Measurements from ENCODE around the gene GPR25.

The GPR25 gene

DNA sequence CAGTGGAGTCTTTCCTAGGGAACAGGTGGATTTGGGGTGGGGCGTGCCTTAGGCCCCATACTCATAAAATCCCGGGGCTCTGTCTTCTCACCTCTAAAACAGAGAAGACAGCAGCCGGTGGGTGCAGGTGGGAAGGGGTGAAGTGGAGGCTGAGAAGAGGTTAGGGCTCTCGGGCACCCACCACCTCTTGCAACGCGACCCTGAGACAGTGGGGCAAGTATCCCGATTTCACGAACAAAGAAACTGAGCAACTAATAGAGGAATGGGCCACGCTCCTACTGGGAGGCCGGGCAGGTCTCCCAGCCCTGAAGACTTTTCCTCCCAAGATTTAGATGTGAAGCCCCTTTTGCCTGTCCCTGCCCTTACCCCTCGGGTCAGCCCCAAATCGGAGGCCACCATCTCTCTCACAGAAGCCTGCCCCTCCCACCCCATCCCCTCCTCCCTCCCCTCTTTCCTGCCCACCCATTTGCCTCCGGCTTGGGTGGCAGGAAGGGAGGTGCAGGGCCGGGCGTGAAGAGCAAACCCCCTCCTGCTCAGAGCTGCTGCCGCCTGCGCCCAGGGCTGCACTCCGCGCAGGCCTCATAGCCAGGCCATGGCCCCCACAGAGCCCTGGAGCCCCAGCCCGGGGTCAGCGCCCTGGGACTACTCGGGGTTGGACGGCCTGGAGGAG lies at the start of gene GPR25:
GPR25 (plus strand) TSS at position 536 of the 670 bp plus-strand sequence; CDS start at position 593, 57 bp downstream.
- TF ChIP-seq GATA3 (IDR thresholded peaks at IDR 0.05; ENCODE audit: low read depth, low read length), result no peak
- TF ChIP-seq GATA2 (IDR thresholded peaks at IDR 0.05; ENCODE audit: low read depth, low read length), result no peak

GRCh38 chr1:200831091-200831490 lies 41.7 kb upstream of the GPR25 start:
- no peak for TF ChIP-seq GATA2 (IDR thresholded peaks at IDR 0.05; ENCODE audit: low read depth, low read length)
- no peak for TF ChIP-seq GATA3 (IDR thresholded peaks at IDR 0.05; ENCODE audit: low read depth, low read length)

DNA sequence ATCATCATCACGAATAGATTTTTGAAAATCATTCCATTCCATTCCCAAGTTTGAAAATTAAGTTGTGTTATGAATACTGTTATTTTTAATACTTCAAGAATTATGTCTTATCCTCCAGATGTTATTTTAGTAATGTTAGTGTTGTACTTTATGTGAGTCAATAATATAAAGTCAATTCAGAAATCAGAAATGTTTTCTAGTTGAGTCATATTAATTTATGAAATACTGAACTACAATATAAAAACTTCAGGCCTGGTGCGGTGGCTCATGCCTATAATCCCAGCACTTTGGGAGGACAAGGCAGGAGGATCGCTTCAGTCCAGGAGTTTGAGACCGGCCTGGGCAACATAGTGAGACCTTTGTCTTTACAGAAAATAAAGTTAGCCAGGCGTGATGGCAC lies 38.4 kb upstream of the GPR25 start:
- no peak for TF ChIP-seq GATA2 (IDR thresholded peaks at IDR 0.05; ENCODE audit: low read depth, low read length)
- TF ChIP-seq GATA3 (IDR thresholded peaks at IDR 0.05; ENCODE audit: low read depth, low read length), result no peak

GRCh38 chr1:200836213-200836612 lies 36.6 kb upstream of the GPR25 start:
- TF ChIP-seq GATA2 (IDR thresholded peaks at IDR 0.05; ENCODE audit: low read depth, low read length) (no peak), GATA3 (IDR thresholded peaks at IDR 0.05; ENCODE audit: low read depth, low read length) (no peak)

GRCh38 chr1:200837931-200838571 lies 34.7 kb upstream of the GPR25 start:
- TF ChIP-seq GATA3 (IDR thresholded peaks at IDR 0.05; ENCODE audit: low read depth, low read length) (no peak), GATA2 (IDR thresholded peaks at IDR 0.05; ENCODE audit: low read depth, low read length) (no peak)

DNA sequence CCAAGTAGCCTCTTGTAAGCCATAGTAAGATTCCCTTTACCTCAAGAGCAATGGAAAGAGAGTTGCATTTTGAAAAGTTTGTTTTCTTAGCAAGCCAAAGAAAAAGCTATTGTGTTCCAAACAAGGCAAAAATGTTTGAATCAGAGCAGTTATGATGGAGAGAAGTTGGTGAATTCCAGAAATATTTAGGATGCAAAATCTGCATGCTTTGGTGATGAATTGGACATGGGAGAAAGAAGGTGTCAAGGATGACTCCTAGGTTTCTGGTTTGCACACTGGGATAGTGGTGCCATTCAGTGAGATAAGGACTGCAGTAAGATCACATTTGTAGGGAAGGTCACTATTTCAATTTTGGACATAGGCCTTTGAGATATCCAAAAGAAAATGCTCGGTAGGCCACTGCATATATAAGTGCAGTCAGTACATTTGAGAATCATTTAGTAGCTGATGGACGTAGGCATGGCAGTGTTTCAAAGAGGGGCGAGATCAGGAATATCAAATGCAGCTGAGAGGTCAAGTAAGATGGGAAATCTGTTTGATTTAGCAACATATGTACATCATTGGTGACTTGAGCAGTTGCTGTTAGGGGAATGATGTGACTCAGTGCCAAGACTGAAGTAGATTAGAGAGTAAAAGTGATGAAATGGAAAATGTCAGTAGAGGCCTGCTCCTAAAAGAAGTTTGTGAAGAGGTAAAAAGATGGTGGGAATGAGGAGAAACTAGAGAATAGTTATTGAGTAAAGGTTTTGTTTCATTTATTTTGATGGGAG lies 33.9 kb upstream of the GPR25 start:
- TF ChIP-seq GATA2 (IDR thresholded peaks at IDR 0.05; ENCODE audit: low read depth, low read length), result no peak

GRCh38 chr1:200845360-200845759 lies 27.4 kb upstream of the GPR25 start:
- TF ChIP-seq GATA3 (IDR thresholded peaks at IDR 0.05; ENCODE audit: low read depth, low read length), result no peak
- no peak for TF ChIP-seq GATA2 (IDR thresholded peaks at IDR 0.05; ENCODE audit: low read depth, low read length)

- no peak for TF ChIP-seq GATA3 (IDR thresholded peaks at IDR 0.05; ENCODE audit: low read depth, low read length)
- no peak for TF ChIP-seq GATA2 (IDR thresholded peaks at IDR 0.05; ENCODE audit: low read depth, low read length)
These were observed 26.4 kb upstream of the GPR25 start for GRCh38 chr1:200846398-200846797.

DNA sequence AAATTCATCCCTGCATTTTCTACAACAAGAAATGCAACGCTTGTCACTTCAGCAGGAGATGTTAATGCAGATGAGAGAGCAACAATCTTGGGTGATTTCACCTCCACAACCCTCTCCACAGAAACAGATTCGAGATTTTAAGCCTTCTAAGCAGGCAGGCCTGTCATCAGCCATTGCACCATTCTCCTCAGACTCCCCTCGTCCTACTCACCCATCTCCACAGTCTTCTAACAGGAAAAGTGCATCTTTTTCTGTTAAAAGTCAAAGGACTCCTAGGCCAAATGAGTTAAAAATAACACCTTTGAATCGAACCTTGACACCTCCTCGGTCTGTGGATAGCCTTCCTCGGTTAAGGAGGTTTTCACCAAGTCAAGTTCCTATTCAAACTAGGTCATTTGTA lies 23.4 kb upstream of the GPR25 start:
- TF ChIP-seq GATA2 (IDR thresholded peaks at IDR 0.05; ENCODE audit: low read depth, low read length) (no peak), GATA3 (IDR thresholded peaks at IDR 0.05; ENCODE audit: low read depth, low read length) (no peak)

- TF ChIP-seq GATA3 (IDR thresholded peaks at IDR 0.05; ENCODE audit: low read depth, low read length) (no peak), GATA2 (IDR thresholded peaks at IDR 0.05; ENCODE audit: low read depth, low read length) (no peak)
These were observed 22.2 kb upstream of the GPR25 start for GRCh38 chr1:200850554-200850953.

DNA sequence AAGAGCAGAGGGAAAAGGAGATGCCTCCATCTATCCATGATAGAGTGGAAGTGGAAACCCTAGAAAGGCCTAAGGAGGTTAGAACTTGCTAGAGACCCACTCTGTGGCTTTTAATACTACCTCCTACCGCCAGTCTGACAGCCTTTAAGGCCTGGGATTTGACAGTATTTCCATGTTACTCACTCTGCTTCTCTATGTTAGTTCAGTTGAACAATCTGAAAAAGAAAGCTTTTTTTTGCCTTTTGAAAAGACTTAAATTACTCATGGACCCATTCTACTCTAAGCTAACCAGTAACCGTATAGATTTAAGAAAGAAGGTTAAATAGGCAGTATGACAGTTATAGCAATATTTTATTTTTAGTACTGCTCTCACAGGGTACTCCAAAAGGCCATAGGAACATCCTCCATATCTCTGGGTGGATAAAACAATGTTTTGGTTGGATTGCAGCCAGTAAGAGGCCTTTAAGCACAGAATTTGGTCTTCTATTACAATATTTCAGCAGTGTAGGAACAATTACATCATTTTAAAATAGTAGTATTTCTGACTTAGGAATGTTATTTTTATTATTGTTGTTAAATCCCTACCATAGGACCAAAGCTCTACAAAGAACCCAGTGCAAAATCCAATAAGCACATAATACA lies 15.9 kb upstream of the GPR25 start:
- TF ChIP-seq GATA2 (IDR thresholded peaks at IDR 0.05; ENCODE audit: low read depth, low read length), result no peak
- TF ChIP-seq GATA3 (IDR thresholded peaks at IDR 0.05; ENCODE audit: low read depth, low read length), result no peak

- TF ChIP-seq GATA2 (IDR thresholded peaks at IDR 0.05; ENCODE audit: low read depth, low read length) (no peak), GATA3 (IDR thresholded peaks at IDR 0.05; ENCODE audit: low read depth, low read length) (no peak)
These were observed 15.0 kb upstream of the GPR25 start for GRCh38 chr1:200857804-200858203.

DNA sequence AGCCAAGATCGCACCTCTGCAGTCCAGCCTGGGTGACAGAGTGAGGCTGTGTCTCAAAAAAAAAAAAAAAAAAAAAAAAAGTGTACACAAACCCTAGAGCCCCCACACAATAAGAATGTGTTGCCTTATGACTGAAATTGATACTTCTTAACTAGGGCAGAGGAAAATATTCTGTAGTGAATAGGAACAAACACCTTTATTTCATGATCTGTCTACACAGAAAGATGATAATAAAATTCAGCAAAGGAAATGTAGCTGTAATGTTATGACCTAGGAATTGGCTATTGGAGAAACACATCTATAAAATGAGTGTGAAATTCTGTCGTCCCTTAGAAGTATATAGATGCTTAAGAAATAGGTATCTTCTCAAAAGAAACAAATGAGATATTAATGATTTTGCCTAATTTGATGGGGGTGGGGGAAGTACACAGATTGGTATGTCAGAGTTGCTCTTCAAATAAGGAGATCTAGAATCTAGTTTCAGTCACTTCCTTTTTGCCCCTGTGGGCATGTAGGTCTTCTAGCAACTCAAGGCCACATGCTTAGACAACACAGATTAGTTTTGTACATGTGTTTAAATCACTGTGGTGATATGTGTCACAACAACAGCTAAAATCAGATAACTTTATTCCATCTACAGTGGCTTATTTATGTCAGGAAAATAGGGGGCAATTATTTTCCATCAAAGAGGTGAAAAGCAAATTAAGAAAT lies 10.7 kb upstream of the GPR25 start:
- TF ChIP-seq GATA2 (IDR thresholded peaks at IDR 0.05; ENCODE audit: low read depth, low read length) (no peak), GATA3 (IDR thresholded peaks at IDR 0.05; ENCODE audit: low read depth, low read length) (no peak)

Measured in SH-SY5Y (cell line).